ENCODE data around the gene PRR16. TPM values are rescaled to one million over a fixed set of nuclear protein-coding genes. Genes with fewer than 3 reads are reported as not detected.
A peak's percentile ranks its signal among the peaks of the same experiment; 100 is the strongest.
"Not testable (repeated sequence)": the region's sequence is repeated elsewhere in the genome, so short reads cannot be mapped to it uniquely, and the experiment has no call there.

PRR16 gene
- total RNA-seq, 6 donors from 2014 or later: 1.7 to 5.2 (median 3.7) TPM

DNA sequence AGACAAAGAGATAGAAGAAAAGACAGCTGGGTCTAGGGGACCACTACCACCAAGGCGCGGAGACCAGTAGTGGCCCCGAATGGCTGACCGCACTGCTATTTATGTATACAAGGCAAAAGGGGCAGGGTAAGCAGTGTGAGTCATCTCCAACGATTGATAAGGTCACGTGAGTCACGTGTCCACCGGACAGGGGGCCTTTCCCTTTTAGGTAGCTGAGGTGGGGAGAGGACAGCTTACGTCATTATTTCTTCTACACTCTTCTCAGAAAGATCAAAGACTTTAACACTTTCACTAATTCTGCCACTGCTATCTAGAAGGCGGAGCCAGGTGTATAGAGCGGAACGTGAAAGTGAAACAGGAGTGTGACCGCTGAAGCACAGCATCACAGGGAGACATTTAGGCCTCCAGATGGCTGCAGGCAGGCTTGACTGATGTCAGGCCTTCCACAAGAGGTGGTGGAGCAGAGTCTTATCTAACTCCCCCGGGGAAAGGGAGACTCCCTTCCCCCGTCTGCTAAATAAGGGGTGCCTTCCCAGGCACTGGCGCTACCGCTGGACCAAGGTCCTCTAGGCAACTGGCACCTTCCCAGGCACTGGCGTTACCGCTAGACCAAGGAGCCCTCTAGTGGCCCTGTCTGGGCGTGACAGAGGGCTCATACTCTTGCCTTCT lies 6.1 kb upstream of the PRR16 start:
- Histone ChIP-seq H3K4me3 (peak overlapping the region in 3 of 4 donors; percentile 32 to 49 (median 47)), H3K27me3 (no peaks in the 10 kb centered on the region), H3K9me3 (no peaks in the 10 kb centered on the region), H3K27ac (no peak overlapping the region), H3K36me3 (no peaks in the 10 kb centered on the region), H3K4me1 (no peaks in the 10 kb centered on the region)
- DNase-seq (peak in 1 of 2 donors; percentile 78), ATAC-seq (ENCODE audit: low FRiP score in 2 of 2) (peak in 1 of 2 donors; percentile 75)
- WGBS, 2 donors: 59 to 64% methylated on average over 20 of the region's 20 CpGs
- TF ChIP-seq POLR2A (IDR thresholded peaks at IDR 0.05) (no peak), POLR2AphosphoS5 (IDR thresholded peaks at IDR 0.05) (no peak), EP300 (IDR thresholded peaks at IDR 0.05) (no peak)
- TF ChIP-seq, protein P1, sequence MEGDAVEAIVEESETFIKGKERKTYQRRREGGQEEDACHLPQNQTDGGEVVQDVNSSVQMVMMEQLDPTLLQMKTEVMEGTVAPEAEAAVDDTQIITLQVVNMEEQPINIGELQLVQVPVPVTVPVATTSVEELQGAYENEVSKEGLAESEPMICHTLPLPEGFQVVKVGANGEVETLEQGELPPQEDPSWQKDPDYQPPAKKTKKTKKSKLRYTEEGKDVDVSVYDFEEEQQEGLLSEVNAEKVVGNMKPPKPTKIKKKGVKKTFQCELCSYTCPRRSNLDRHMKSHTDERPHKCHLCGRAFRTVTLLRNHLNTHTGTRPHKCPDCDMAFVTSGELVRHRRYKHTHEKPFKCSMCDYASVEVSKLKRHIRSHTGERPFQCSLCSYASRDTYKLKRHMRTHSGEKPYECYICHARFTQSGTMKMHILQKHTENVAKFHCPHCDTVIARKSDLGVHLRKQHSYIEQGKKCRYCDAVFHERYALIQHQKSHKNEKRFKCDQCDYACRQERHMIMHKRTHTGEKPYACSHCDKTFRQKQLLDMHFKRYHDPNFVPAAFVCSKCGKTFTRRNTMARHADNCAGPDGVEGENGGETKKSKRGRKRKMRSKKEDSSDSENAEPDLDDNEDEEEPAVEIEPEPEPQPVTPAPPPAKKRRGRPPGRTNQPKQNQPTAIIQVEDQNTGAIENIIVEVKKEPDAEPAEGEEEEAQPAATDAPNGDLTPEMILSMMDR (IDR thresholded peaks at IDR 0.05): peak; percentile 40 to 69 (median 56)

DNA sequence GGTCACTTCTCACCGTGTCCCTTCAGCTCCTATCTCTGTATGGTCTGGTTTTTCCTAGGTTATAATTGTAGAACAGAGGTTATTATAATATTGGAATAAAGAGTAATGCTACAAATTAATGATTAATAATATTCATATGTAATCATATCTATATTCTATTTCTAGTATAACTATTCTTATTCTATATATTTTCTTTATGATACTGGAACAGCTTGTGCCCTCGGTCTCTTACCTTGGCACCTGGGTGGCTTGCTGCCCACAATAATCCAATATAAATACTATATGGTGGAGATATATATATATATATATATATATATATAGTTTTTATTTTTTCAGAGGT lies 5.6 kb upstream of the PRR16 start:
- not testable (repeated sequence) for ATAC-seq (ENCODE audit: low FRiP score in 2 of 2); H3K27ac ChIP-seq

DNA sequence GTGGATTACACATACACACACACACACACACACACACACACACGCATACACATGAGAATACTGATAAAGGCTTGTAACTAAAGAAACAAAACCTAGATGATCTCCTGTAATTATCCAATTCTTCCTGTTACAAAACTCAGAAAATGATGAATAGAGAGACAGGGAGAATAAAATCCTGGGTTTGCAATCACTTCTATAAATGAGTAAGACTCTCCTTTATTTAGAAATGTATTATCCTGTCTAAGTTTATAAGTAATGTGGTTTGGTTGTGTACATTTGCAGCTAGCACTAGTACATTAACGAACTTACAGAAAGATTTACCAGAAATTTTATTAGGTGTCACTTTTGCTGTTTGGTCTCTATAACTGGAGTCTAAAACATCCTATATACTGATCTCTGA lies 2.8 kb upstream of the PRR16 start:
- H3K4me3 ChIP-seq: no peak overlapping the region
- H3K27me3 ChIP-seq: peaks cover 0 to 9% (median 2%) of the 10 kb centered on the region in 4 donors
- no peak overlapping the region for H3K27ac ChIP-seq
- H3K9me3 ChIP-seq: no peaks in the 10 kb centered on the region
- H3K36me3 ChIP-seq: no peaks in the 10 kb centered on the region
- DNase-seq (no peak), ATAC-seq (ENCODE audit: low FRiP score in 2 of 2) (no peak)
- H3K4me1 ChIP-seq: peaks cover 8 to 20% (median 12%) of the 10 kb centered on the region in 4 donors
- no peak for TF ChIP-seq POLR2AphosphoS5 (IDR thresholded peaks at IDR 0.05)
- TF ChIP-seq EP300 (IDR thresholded peaks at IDR 0.05): no peak
- TF ChIP-seq, protein P1 (IDR thresholded peaks at IDR 0.05): no peak
- no peak for TF ChIP-seq POLR2A (IDR thresholded peaks at IDR 0.05)
- 89% methylated on average over 2 of the region's 2 CpGs for WGBS, 2 donors

More for the DNA sequence above, 5.6 kb upstream of the PRR16 start:
- not testable (repeated sequence) for H3K9me3 ChIP-seq, H3K4me1 ChIP-seq, DNase-seq, H3K36me3 ChIP-seq, H3K27me3 ChIP-seq
- 57 to 71% methylated on average over 2 of the region's 2 CpGs for WGBS, 2 donors
- peak overlapping the region in 3 of 4 donors; percentile 32 to 49 (median 47) for H3K4me3 ChIP-seq

DNA sequence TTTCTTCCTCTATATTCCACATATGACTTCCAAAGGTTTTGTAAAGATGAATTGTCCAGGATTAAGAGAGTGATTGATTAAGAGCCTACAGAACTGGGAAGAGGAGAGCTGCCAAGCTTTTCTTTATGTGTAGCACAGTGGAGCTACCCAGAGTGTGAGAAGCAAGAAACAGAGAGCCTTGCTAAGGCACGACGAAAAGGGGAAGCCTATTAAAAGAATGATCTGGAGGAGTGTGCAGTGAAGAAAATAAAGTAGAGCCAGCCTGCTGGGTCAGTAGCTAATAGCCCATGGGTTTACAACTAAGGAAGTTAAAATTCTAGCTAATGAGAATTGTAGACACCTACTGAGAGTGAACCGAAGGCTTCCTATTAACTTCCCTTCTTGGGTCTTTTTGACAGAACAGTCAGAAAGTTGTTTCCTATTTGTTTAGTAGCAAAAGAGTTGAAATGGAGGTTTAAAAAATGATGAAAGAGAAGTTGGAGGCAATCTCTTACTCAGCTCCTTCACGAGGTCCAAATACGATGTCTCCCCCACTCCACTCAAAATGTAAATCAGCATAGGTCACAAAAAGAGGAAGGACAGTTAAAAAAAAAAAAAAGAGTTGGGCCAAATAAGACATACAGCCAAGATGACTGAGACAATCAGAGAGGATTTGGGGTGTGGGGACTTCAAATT lies 957 bp upstream of the PRR16 start:
- 37 to 40% methylated on average over 5 of the region's 5 CpGs for WGBS, 2 donors
- H3K36me3 ChIP-seq: no peaks in the 10 kb centered on the region

More for the DNA sequence above, 957 bp upstream of the PRR16 start:
- no peak for DNase-seq
- TF ChIP-seq POLR2A (IDR thresholded peaks at IDR 0.05): no peak
- TF ChIP-seq, protein P1 (IDR thresholded peaks at IDR 0.05): no peak
- no peak for TF ChIP-seq EP300 (IDR thresholded peaks at IDR 0.05)
- TF ChIP-seq POLR2AphosphoS5 (IDR thresholded peaks at IDR 0.05): no peak
- H3K9me3 ChIP-seq: no peaks in the 10 kb centered on the region
- H3K4me1 ChIP-seq: peaks cover 8 to 20% (median 12%) of the 10 kb centered on the region in 4 donors
- peaks cover 0 to 9% (median 2%) of the 10 kb centered on the region in 4 donors for H3K27me3 ChIP-seq
- no peak overlapping the region for H3K27ac ChIP-seq
- no peak for ATAC-seq (ENCODE audit: low FRiP score in 2 of 2)
- no peak overlapping the region for H3K4me3 ChIP-seq
